Large intestine (tissue), 3 donors: Measurements from ENCODE around the gene ALKBH4. TPM values are rescaled to one million over a fixed set of nuclear protein-coding genes. Genes with fewer than 3 reads are reported as not detected.
"Not testable (repeated sequence)": the region's sequence is repeated elsewhere in the genome, so short reads cannot be mapped to it uniquely, and the experiment has no call there.

Experiments used
- DNase-seq, 2 donors: peaks; one replicate each; pipeline versions ENCODE4 v3.0.0 to v3.0.0-alpha.2; 2013
- H3K27ac ChIP-seq: one replicate; pipeline ENCODE4 v1.5.1; 2013; ENCODE audit warnings: low read length
- H3K27me3 ChIP-seq: 2 replicates; pipeline ENCODE4 v1.6.1; 2013; ENCODE audit warnings: low read length; ENCODE audit not compliant: control insufficient read depth, insufficient read depth
- H3K36me3 ChIP-seq: 2 replicates; pipeline ENCODE4 v1.6.1; 2013; ENCODE audit warnings: low read length; ENCODE audit not compliant: control insufficient read depth, insufficient read depth
- H3K4me1 ChIP-seq: one replicate; pipeline ENCODE4 v1.6.1; 2013; ENCODE audit warnings: low read length; ENCODE audit not compliant: control insufficient read depth, insufficient read depth
- H3K4me3 ChIP-seq: one replicate; pipeline ENCODE4 v1.5.1; 2013; ENCODE audit warnings: low read length
- H3K9me3 ChIP-seq: one replicate; pipeline ENCODE4 v1.6.1; 2013; ENCODE audit warnings: mild to moderate bottlenecking, low read depth, low read length, moderate library complexity; ENCODE audit not compliant: control insufficient read depth
- WGBS: methylation state at CpG from one replicate; pipeline ENCODE4 v1.1.5; 2013; ENCODE audit warnings: low lambda C conversion rate; ENCODE audit not compliant: insufficient coverage; 5-methylcytosine and 5-hydroxymethylcytosine counted together
- polyA plus RNA-seq: library from polyadenylated mRNA; unstranded; fragments of 120-200 nt; gene quantifications from one replicate; pipeline ENCODE4 v1.2.1, GENCODE V29; 2013

Gene ALKBH4
- polyA plus RNA-seq, 1 donor: 10.5 TPM

- not testable (repeated sequence) for H3K4me3 ChIP-seq, DNase-seq, H3K9me3 ChIP-seq, H3K4me1 ChIP-seq, H3K27ac ChIP-seq, H3K27me3 ChIP-seq
- WGBS: 100% methylated on average over 5 of the region's 10 CpGs
- peaks cover 35% of the 10 kb centered on the region for H3K36me3 ChIP-seq
Observed at GRCh38 chr7:102454932-102455331, 9.7 kb downstream of the ALKBH4 start.

- H3K36me3 ChIP-seq: peaks cover 33% of the 10 kb centered on the region
- no peak overlapping the region for H3K4me3 ChIP-seq
- no peaks in the 10 kb centered on the region for H3K27me3 ChIP-seq
- H3K27ac ChIP-seq: no peak overlapping the region
- WGBS: no CpG with 5 or more reads among the region's 12 CpGs
- H3K4me1 ChIP-seq: no peaks in the 10 kb centered on the region
- DNase-seq: no peak
- H3K9me3 ChIP-seq: no peaks in the 10 kb centered on the region
Observed at GRCh38 chr7:102454468-102454867, 10.2 kb downstream of the ALKBH4 start.

- Histone ChIP-seq H3K27ac (no peak overlapping the region), H3K9me3 (no peaks in the 10 kb centered on the region), H3K4me1 (no peaks in the 10 kb centered on the region), H3K36me3 (peaks cover 23% of the 10 kb centered on the region), H3K4me3 (no peak overlapping the region), H3K27me3 (no peaks in the 10 kb centered on the region)
- no peak for DNase-seq
- no CpG with 5 or more reads among the region's 7 CpGs for WGBS
Observed at GRCh38 chr7:102453319-102453718, 11.3 kb downstream of the ALKBH4 start.

- WGBS: no CpG with 5 or more reads among the region's 6 CpGs
Observed at GRCh38 chr7:102452451-102452850, 12.2 kb downstream of the ALKBH4 start.

GRCh38 chr7:102451371-102452054 is 13.2 kb downstream of the ALKBH4 start:
- Histone ChIP-seq H3K27ac (no peak overlapping the region), H3K9me3 (no peaks in the 10 kb centered on the region), H3K4me1 (no peaks in the 10 kb centered on the region), H3K27me3 (no peaks in the 10 kb centered on the region), H3K36me3 (peaks cover 10% of the 10 kb centered on the region), H3K4me3 (no peak overlapping the region)
- WGBS: no CpG with 5 or more reads among the region's 23 CpGs
- no peak for DNase-seq

More at GRCh38 chr7:102452451-102452850, 12.2 kb downstream of the ALKBH4 start:
- Histone ChIP-seq H3K9me3 (no peaks in the 10 kb centered on the region), H3K36me3 (peaks cover 14% of the 10 kb centered on the region), H3K4me1 (no peaks in the 10 kb centered on the region), H3K4me3 (no peak overlapping the region), H3K27ac (no peak overlapping the region), H3K27me3 (no peaks in the 10 kb centered on the region)
- no peak for DNase-seq

GRCh38 chr7:102450242-102450641 is 14.4 kb downstream of the ALKBH4 start:
- H3K36me3 ChIP-seq: peaks cover 8% of the 10 kb centered on the region
- no peak overlapping the region for H3K4me3 ChIP-seq
- H3K27ac ChIP-seq: no peak overlapping the region
- no CpG with 5 or more reads among the region's 6 CpGs for WGBS
- H3K9me3 ChIP-seq: no peaks in the 10 kb centered on the region
- no peaks in the 10 kb centered on the region for H3K27me3 ChIP-seq
- DNase-seq: no peak
- no peaks in the 10 kb centered on the region for H3K4me1 ChIP-seq

GRCh38 chr7:102449136-102449535 is 15.5 kb downstream of the ALKBH4 start:
- peaks cover 8% of the 10 kb centered on the region for H3K36me3 ChIP-seq
- H3K27ac ChIP-seq: no peak overlapping the region
- H3K27me3 ChIP-seq: no peaks in the 10 kb centered on the region
- no peak for DNase-seq
- H3K4me3 ChIP-seq: no peak overlapping the region
- WGBS: no CpG with 5 or more reads among the region's 15 CpGs
- no peaks in the 10 kb centered on the region for H3K9me3 ChIP-seq
- no peaks in the 10 kb centered on the region for H3K4me1 ChIP-seq

GRCh38 chr7:102447311-102447710 is 17.4 kb downstream of the ALKBH4 start:
- Histone ChIP-seq H3K36me3 (peaks cover 8% of the 10 kb centered on the region), H3K9me3 (no peaks in the 10 kb centered on the region), H3K27ac (no peak overlapping the region), H3K27me3 (no peaks in the 10 kb centered on the region), H3K4me3 (no peak overlapping the region), H3K4me1 (no peaks in the 10 kb centered on the region)
- no CpG with 5 or more reads among the region's 14 CpGs for WGBS
- no peak for DNase-seq

GRCh38 chr7:102446387-102447156 is 18.1 kb downstream of the ALKBH4 start:
- H3K4me3 ChIP-seq: no peak overlapping the region
- no peaks in the 10 kb centered on the region for H3K27me3 ChIP-seq
- peaks cover 8% of the 10 kb centered on the region for H3K36me3 ChIP-seq
- no peaks in the 10 kb centered on the region for H3K4me1 ChIP-seq
- no peak for DNase-seq
- H3K27ac ChIP-seq: no peak overlapping the region
- no CpG with 5 or more reads among the region's 41 CpGs for WGBS
- no peaks in the 10 kb centered on the region for H3K9me3 ChIP-seq

- Histone ChIP-seq H3K36me3 (peaks cover 8% of the 10 kb centered on the region), H3K4me1 (no peaks in the 10 kb centered on the region), H3K27ac (no peak overlapping the region), H3K9me3 (no peaks in the 10 kb centered on the region), H3K4me3 (no peak overlapping the region), H3K27me3 (no peaks in the 10 kb centered on the region)
- WGBS: 80% methylated on average over 1 of the region's 2 CpGs
- DNase-seq: no peak
Observed at GRCh38 chr7:102445674-102446071, 19.0 kb downstream of the ALKBH4 start.
